T47D (cell line): ENCODE data around the gene PPP2R3C.
"Not testable (repeated sequence)": the region's sequence is repeated elsewhere in the genome, so short reads cannot be mapped to it uniquely, and the experiment has no call there.

ENCODE experiments used
- DNase-seq, 2 experiments: peaks; one replicate each; pipeline versions ENCODE4 v3.0.0 to v3.0.0-alpha.2; 2011 to 2012; ENCODE audit warnings: low read depth in 1 of 2, low spot score in 1 of 2
- JUND ChIP-seq: IDR thresholded peaks from 2 replicates; pipeline ENCODE4 v1.6.1; 2012; ENCODE audit warnings: low read depth
- in situ Hi-C: cut with HindIII; loops from 2 replicates; pipeline ENCODE4 v1.10.0; 2016; ENCODE audit warnings: low sequenced_read_pairs, low pct_unique_long_range_greater_than_20kb

Gene PPP2R3C

GRCh38 chr14:35117112-35117511, 4.7 kb downstream of the PPP2R3C start:
- in situ Hi-C loops = no loop called here
- TF ChIP-seq JUND = no peak
- DNase-seq = no peak

GRCh38 chr14:35116242-35116641, 5.5 kb downstream of the PPP2R3C start:
- TF ChIP-seq JUND = no peak
- DNase-seq = no peak
- in situ Hi-C loops = no loop called here

GRCh38 chr14:35114036-35114435, 7.8 kb downstream of the PPP2R3C start:
- DNase-seq = no peak
- TF ChIP-seq JUND = no peak
- in situ Hi-C loops = no loop called here

- in situ Hi-C loops = no loop called here
- DNase-seq = no peak
- TF ChIP-seq JUND = no peak
These were observed 8.4 kb downstream of the PPP2R3C start for GRCh38 chr14:35113308-35113950.

- in situ Hi-C loops = no loop called here
- no peak for DNase-seq
- no peak for TF ChIP-seq JUND
These were observed 9.1 kb downstream of the PPP2R3C start for GRCh38 chr14:35112641-35113040.

- DNase-seq = no peak
- in situ Hi-C loops = no loop called here
- TF ChIP-seq JUND = no peak
These were observed 13.9 kb downstream of the PPP2R3C start for GRCh38 chr14:35107866-35108265.

GRCh38 chr14:35094645-35095044, 27.1 kb downstream of the PPP2R3C start:
- DNase-seq, in situ Hi-C loops: not testable (repeated sequence)

- TF ChIP-seq JUND = no peak
- in situ Hi-C loops = no loop called here
- DNase-seq = no peak
These were observed 33.3 kb downstream of the PPP2R3C start for GRCh38 chr14:35088514-35088913.

GRCh38 chr14:35085441-35085840, 36.3 kb downstream of the PPP2R3C start:
- no peak for DNase-seq

GRCh38 chr14:35083530-35084150, 38.1 kb downstream of the PPP2R3C start:
- DNase-seq = no peak
- no peak for TF ChIP-seq JUND
- in situ Hi-C loops = no loop called here

More at GRCh38 chr14:35085441-35085840, 36.3 kb downstream of the PPP2R3C start:
- in situ Hi-C loops = no loop called here
- TF ChIP-seq JUND = no peak

- TF ChIP-seq JUND = no peak
- in situ Hi-C loops = no loop called here
- peak in 1 of 2 experiments; percentile 26 for DNase-seq
These were observed 42.0 kb downstream of the PPP2R3C start for GRCh38 chr14:35079742-35080141.

- in situ Hi-C loops = no loop called here
- DNase-seq = no peak
- TF ChIP-seq JUND = no peak
These were observed 43.7 kb downstream of the PPP2R3C start for GRCh38 chr14:35078082-35078481.

- DNase-seq = no peak
- in situ Hi-C loops = no loop called here
- no peak for TF ChIP-seq JUND
These were observed 48.3 kb downstream of the PPP2R3C start for GRCh38 chr14:35073486-35073885.

GRCh38 chr14:35072226-35072625, 49.6 kb downstream of the PPP2R3C start:
- no peak for TF ChIP-seq JUND
- no peak for DNase-seq
- in situ Hi-C loops = no loop called here
